H9 (cell line): ENCODE results near the gene CHST5. TPM values are rescaled to one million over a fixed set of nuclear protein-coding genes. Genes with fewer than 3 reads are reported as not detected.

Experiments used
- DNase-seq: peaks from one replicate; pipeline ENCODE4 v3.0.0-alpha.2; 2017
- H2AFZ ChIP-seq: one replicate; pipeline ENCODE4 v1.6.1; 2013; ENCODE audit warnings: mild to moderate bottlenecking, low read length, control low read depth, moderate library complexity
- H2AK5ac ChIP-seq: 2 replicates; pipeline ENCODE4 v1.6.1; 2013; ENCODE audit warnings: low read length, control low read depth, mixed read lengths; ENCODE audit not compliant: insufficient read length
- H2BK120ac ChIP-seq: one replicate; pipeline ENCODE4 v1.6.1; 2013; ENCODE audit warnings: low read depth, mild to moderate bottlenecking, low read length, control low read depth, inconsistent platforms; ENCODE audit not compliant: poor library complexity, severe bottlenecking
- H2BK12ac ChIP-seq: 2 replicates; pipeline ENCODE4 v1.6.1; 2013; ENCODE audit warnings: low read length, control low read depth, mixed read lengths, low read depth; ENCODE audit not compliant: insufficient read length
- H2BK15ac ChIP-seq: 2 replicates; pipeline ENCODE4 v1.6.1; 2013; ENCODE audit warnings: low read depth, low read length, control low read depth
- H2BK20ac ChIP-seq: one replicate; pipeline ENCODE4 v1.6.1; 2013; ENCODE audit warnings: low read depth, mild to moderate bottlenecking, low read length, control low read depth, inconsistent platforms; ENCODE audit not compliant: poor library complexity, severe bottlenecking
- H2BK5ac ChIP-seq: 2 replicates; pipeline ENCODE4 v1.6.1; 2013; ENCODE audit warnings: low read length, control low read depth, mixed read lengths; ENCODE audit not compliant: insufficient read length
- H3K14ac ChIP-seq: 2 replicates; pipeline ENCODE4 v1.6.1; 2013; ENCODE audit warnings: low read length, control low read depth; ENCODE audit not compliant: insufficient read depth
- H3K18ac ChIP-seq: 2 replicates; pipeline ENCODE4 v1.6.1; 2013; ENCODE audit warnings: low read depth, mild to moderate bottlenecking, mixed read lengths, low read length, control low read depth; ENCODE audit not compliant: insufficient read length
- H3K23ac ChIP-seq: 2 replicates; pipeline ENCODE4 v1.6.1; 2013; ENCODE audit warnings: low read length, control low read depth, mixed read lengths, low read depth; ENCODE audit not compliant: insufficient read length
- H3K23me2 ChIP-seq: 2 replicates; pipeline ENCODE4 v1.6.1; 2013; ENCODE audit warnings: low read depth, mild to moderate bottlenecking, mixed read lengths, low read length, control low read depth; ENCODE audit not compliant: insufficient read length, poor library complexity, severe bottlenecking
- H3K27ac ChIP-seq: 2 replicates; pipeline ENCODE4 v1.5.1; 2013; ENCODE audit warnings: low read length, control low read depth, mixed read lengths, low read depth; ENCODE audit not compliant: insufficient read length
- H3K27me3 ChIP-seq: 2 replicates; pipeline ENCODE4 v1.6.1; 2013; ENCODE audit warnings: low read length, control low read depth, inconsistent platforms; ENCODE audit not compliant: insufficient read depth
- H3K4ac ChIP-seq: 2 replicates; pipeline ENCODE4 v1.6.1; 2013; ENCODE audit warnings: low read depth, mild to moderate bottlenecking, control low read depth, inconsistent platforms, low read length, moderate library complexity
- H3K4me1 ChIP-seq: 2 replicates; pipeline ENCODE4 v1.6.1; 2013; ENCODE audit warnings: low read length, control low read depth, inconsistent platforms; ENCODE audit not compliant: insufficient read depth
- H3K4me2 ChIP-seq: 2 replicates; pipeline ENCODE4 v1.6.1; 2013; ENCODE audit warnings: low read length, control low read depth, mixed read lengths; ENCODE audit not compliant: insufficient read length, insufficient read depth
- H3K56ac ChIP-seq: 2 replicates; pipeline ENCODE4 v1.6.1; 2013; ENCODE audit warnings: low read depth, mild to moderate bottlenecking, mixed read lengths, low read length, control low read depth; ENCODE audit not compliant: insufficient read length
- H3K79me1 ChIP-seq: 2 replicates; pipeline ENCODE4 v1.6.1; 2013; ENCODE audit warnings: low read depth, mild to moderate bottlenecking, moderate library complexity, low read length, control low read depth, inconsistent platforms; ENCODE audit not compliant: insufficient read depth, poor library complexity, severe bottlenecking
- H3K79me2 ChIP-seq: 2 replicates; pipeline ENCODE4 v1.6.1; 2013; ENCODE audit warnings: low read length, control low read depth, inconsistent platforms; ENCODE audit not compliant: insufficient read depth
- H3K9ac ChIP-seq: 2 replicates; pipeline ENCODE4 v1.6.1; 2013; ENCODE audit warnings: low read length, control low read depth, mixed read lengths; ENCODE audit not compliant: insufficient read length; ENCODE audit errors: extremely low read depth
- H3K9me3 ChIP-seq: one replicate; pipeline ENCODE4 v1.6.1; 2013; ENCODE audit warnings: low read depth, low read length, inconsistent platforms; ENCODE audit not compliant: control insufficient read depth
- H3T11ph ChIP-seq: one replicate; pipeline ENCODE4 v1.6.1; 2013; ENCODE audit warnings: mild to moderate bottlenecking, low read length, control low read depth, inconsistent platforms
- H4K20me1 ChIP-seq: one replicate; pipeline ENCODE4 v1.6.1; 2013; ENCODE audit not compliant: control insufficient read depth, insufficient read length, insufficient read depth
- H4K5ac ChIP-seq: 2 replicates; pipeline ENCODE4 v1.6.1; 2013; ENCODE audit warnings: low read depth, mild to moderate bottlenecking, mixed read lengths, low read length, control low read depth; ENCODE audit not compliant: insufficient read length
- H4K8ac ChIP-seq: replicated peaks from 2 replicates; pipeline ENCODE4 v1.6.1; 2013; ENCODE audit warnings: low read length, control low read depth, mixed read lengths, low read depth; ENCODE audit not compliant: insufficient read length
- H4K91ac ChIP-seq: 2 replicates; pipeline ENCODE4 v1.6.1; 2013; ENCODE audit warnings: low read depth, mild to moderate bottlenecking, moderate library complexity, mixed read lengths, low read length, control low read depth; ENCODE audit not compliant: insufficient read length
- H3K27ac Mint-ChIP-seq, 3 experiments: 2 replicates in 2 of 3; 3 replicates in 1 of 3; pipeline ENCODE4 v1.8.0; 2020 to 2021; ENCODE audit warnings: mixed read lengths in 3 of 3, mild to moderate bottlenecking in 1 of 3, moderate library complexity in 1 of 3
- H3K27me3 Mint-ChIP-seq: 2 replicates; pipeline ENCODE4 v1.8.0; 2021; ENCODE audit warnings: low read depth, mild to moderate bottlenecking, moderate library complexity, mixed read lengths
- H3K36me3 Mint-ChIP-seq, 3 experiments: 2 replicates in 2 of 3; 3 replicates in 1 of 3; pipeline ENCODE4 v1.8.0; 2020 to 2021; ENCODE audit warnings: low read depth in 3 of 3, mixed read lengths in 3 of 3; ENCODE audit not compliant: insufficient read depth in 1 of 3
- H3K4me1 Mint-ChIP-seq, 2 experiments: 2 replicates each; pipeline ENCODE4 v1.8.0; 2020; ENCODE audit warnings: mixed read lengths in 2 of 2
- H3K4me3 Mint-ChIP-seq, 2 experiments: 2 replicates in 1 of 2; 3 replicates in 1 of 2; pipeline ENCODE4 v1.8.0; 2020 to 2021; ENCODE audit warnings: mild to moderate bottlenecking in 2 of 2, mixed read lengths in 2 of 2, moderate library complexity in 1 of 2
- H3K9me3 Mint-ChIP-seq, 2 experiments: 2 replicates in 1 of 2; 3 replicates in 1 of 2; pipeline ENCODE4 v1.8.0; 2020; ENCODE audit warnings: mild to moderate bottlenecking in 2 of 2, mixed read lengths in 2 of 2, moderate library complexity in 1 of 2
- CTCF ChIP-seq: fragments of 200-600 bp; sonication (generic); conservative IDR thresholded peaks from 3 replicates; pipeline ENCODE4 v1.8.0; 2021; ENCODE audit warnings: antibody characterized with exemption, mild to moderate bottlenecking
- WGBS: extraction: QIAGEN DNeasy Blood & Tissue Kit; methylation state at CpG from one replicate; pipeline ENCODE4 v1.1.7; 2013; ENCODE audit warnings: missing lambda C conversion rate, low lambda C conversion rate, mixed read lengths; ENCODE audit not compliant: insufficient read length; ENCODE audit errors: extremely low coverage; 5-methylcytosine and 5-hydroxymethylcytosine counted together
- total RNA-seq: library from RNA; stranded (reverse); gene quantifications from 2 replicates; pipeline ENCODE4 v1.2.1, GENCODE V29; 2021

CHST5 gene
- total RNA-seq, 1 experiment from 2014 or later, result not detected

- TF ChIP-seq CTCF, result no peak
- no peak overlapping the region for H2AK5ac ChIP-seq
- H2BK20ac ChIP-seq, result no peak overlapping the region
- H3K23me2 ChIP-seq, result peaks cover 8% of the 10 kb centered on the region
- peaks cover 33 to 41% of the 10 kb centered on the region in 2 experiments for H3K4me1 Mint-ChIP-seq
- no peak overlapping the region for H3T11ph ChIP-seq
- no peak overlapping the region for H3K27ac ChIP-seq
- no peak overlapping the region for H3K4me2 ChIP-seq
- peak overlapping the region in 1 of 3 experiments; percentile 62; a peak in 2 of 7 replicates for H3K27ac Mint-ChIP-seq
- no peak overlapping the region for H3K18ac ChIP-seq
- H3K27me3 ChIP-seq, result no peaks in the 10 kb centered on the region
- DNase-seq, result peak; percentile 45
- no peak overlapping the region for H3K14ac ChIP-seq
- H3K56ac ChIP-seq, result no peak overlapping the region
- H2BK12ac ChIP-seq, result no peak overlapping the region
- H3K9me3 Mint-ChIP-seq, result no peaks in the 10 kb centered on the region
- H4K20me1 ChIP-seq, result no peaks in the 10 kb centered on the region
- no peak overlapping the region for H2BK5ac ChIP-seq
- H3K36me3 Mint-ChIP-seq, result no peaks in the 10 kb centered on the region
- H2BK120ac ChIP-seq, result no peak overlapping the region
- no peak overlapping the region for H3K9ac ChIP-seq
- H3K23ac ChIP-seq, result no peak overlapping the region
- no peak overlapping the region for H4K8ac ChIP-seq
- WGBS, result no CpG with 5 or more reads among the region's 10 CpGs
- no peaks in the 10 kb centered on the region for H3K79me1 ChIP-seq
- H3K4me1 ChIP-seq, result peaks cover 11% of the 10 kb centered on the region; the same call in 1 of the 2 replicates
- no peak overlapping the region for H2BK15ac ChIP-seq
- H4K5ac ChIP-seq, result no peak overlapping the region
- peaks cover 4% of the 10 kb centered on the region for H3K27me3 Mint-ChIP-seq
- H2AFZ ChIP-seq, result no peak overlapping the region
- no peak overlapping the region for H4K91ac ChIP-seq
- H3K4me3 Mint-ChIP-seq, result no peak overlapping the region
- no peaks in the 10 kb centered on the region for H3K9me3 ChIP-seq
- H3K79me2 ChIP-seq, result no peaks in the 10 kb centered on the region
- H3K4ac ChIP-seq, result no peak overlapping the region
Observed at GRCh38 chr16:75559564-75560372, 23.9 kb upstream of the CHST5 start.
